ENCODE data around the gene KCNIP1.

Gene KCNIP1

DNA sequence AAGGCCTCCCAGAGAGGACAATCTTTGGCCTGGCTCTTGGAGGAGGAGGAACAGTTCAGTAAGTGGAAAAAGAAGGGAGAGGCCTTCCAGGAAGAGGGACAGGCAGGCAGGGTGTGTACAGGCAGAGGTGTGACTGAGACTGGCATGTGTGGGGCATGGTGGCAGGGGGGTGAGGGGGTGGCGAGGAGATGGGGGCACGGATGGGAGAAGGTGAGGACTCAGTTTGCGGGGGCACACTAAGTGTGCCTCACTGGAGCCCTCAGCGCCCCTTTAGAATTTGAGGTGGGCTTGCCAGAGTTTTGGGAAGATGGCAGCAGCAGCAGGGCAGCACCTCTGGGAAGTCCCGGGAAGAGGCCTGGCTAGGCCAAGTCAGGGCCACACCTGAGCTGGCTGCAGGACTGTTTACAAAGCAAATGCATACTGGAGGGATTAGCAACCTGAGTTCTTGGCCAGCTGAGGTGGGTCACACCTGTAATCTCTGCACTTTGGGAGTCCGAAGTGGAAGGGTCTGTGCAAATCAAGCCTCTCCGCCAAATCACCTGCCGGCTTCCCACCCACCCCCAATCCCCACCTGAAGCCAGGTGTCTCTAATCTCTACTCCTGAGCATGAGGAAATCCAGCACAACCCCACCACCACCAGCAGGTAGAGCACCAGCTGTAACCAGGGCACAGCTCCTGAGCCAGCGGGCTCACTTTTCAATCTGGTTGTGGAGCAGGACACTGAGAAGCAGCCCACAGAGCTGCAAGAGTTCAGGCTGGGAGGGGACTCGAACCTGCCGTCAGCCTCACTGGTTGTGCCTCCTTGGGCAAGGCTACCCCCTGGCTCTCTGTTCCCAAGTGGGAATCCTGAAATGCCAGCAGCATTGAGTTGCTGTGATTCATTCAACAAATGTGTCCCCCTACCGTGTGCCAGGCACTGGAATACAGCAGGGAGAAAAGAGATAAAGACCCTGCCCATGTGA lies 269.5 kb downstream of the KCNIP1 start:
- Histone ChIP-seq H4K20me1 (ENCODE audit: insufficient read depth, low read length) (no peaks in the 10 kb centered on the region), H3K4me2 (ENCODE audit: low read length) (no peak overlapping the region), H3K9me2 (ENCODE audit: low read depth, low read length) (no peaks in the 10 kb centered on the region), H3K9ac (ENCODE audit: low read length) (no peak overlapping the region), H3K36me3 (ENCODE audit: insufficient read depth, low read length) (no peaks in the 10 kb centered on the region), H3K79me2 (ENCODE audit: insufficient read depth, low read length) (no peaks in the 10 kb centered on the region), H3K27ac (ENCODE audit: low read depth, low read length, poor library complexity, severe bottlenecking) (no peak overlapping the region), H2AFZ (ENCODE audit: low read length) (no peak overlapping the region), H3K4me3 (ENCODE audit: low read depth, low read length, poor library complexity, severe bottlenecking) (no peak overlapping the region), H3K27me3 (ENCODE audit: insufficient read depth, low read length) (no peaks in the 10 kb centered on the region), H3K4me1 (ENCODE audit: insufficient read depth, low read length, severe bottlenecking) (no peaks in the 10 kb centered on the region), H3K9me3 (ENCODE audit: low read length) (no peaks in the 10 kb centered on the region), H3F3A (ENCODE audit: insufficient read depth, low read length) (no peaks in the 10 kb centered on the region)
- TF ChIP-seq EZH2 (IDR thresholded peaks at IDR 0.05; ENCODE audit: borderline replicate concordance, low read length): no peak
- TF ChIP-seq, protein P1, sequence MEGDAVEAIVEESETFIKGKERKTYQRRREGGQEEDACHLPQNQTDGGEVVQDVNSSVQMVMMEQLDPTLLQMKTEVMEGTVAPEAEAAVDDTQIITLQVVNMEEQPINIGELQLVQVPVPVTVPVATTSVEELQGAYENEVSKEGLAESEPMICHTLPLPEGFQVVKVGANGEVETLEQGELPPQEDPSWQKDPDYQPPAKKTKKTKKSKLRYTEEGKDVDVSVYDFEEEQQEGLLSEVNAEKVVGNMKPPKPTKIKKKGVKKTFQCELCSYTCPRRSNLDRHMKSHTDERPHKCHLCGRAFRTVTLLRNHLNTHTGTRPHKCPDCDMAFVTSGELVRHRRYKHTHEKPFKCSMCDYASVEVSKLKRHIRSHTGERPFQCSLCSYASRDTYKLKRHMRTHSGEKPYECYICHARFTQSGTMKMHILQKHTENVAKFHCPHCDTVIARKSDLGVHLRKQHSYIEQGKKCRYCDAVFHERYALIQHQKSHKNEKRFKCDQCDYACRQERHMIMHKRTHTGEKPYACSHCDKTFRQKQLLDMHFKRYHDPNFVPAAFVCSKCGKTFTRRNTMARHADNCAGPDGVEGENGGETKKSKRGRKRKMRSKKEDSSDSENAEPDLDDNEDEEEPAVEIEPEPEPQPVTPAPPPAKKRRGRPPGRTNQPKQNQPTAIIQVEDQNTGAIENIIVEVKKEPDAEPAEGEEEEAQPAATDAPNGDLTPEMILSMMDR (IDR thresholded peaks at IDR 0.05; ENCODE audit: low read length): no peak

DNA sequence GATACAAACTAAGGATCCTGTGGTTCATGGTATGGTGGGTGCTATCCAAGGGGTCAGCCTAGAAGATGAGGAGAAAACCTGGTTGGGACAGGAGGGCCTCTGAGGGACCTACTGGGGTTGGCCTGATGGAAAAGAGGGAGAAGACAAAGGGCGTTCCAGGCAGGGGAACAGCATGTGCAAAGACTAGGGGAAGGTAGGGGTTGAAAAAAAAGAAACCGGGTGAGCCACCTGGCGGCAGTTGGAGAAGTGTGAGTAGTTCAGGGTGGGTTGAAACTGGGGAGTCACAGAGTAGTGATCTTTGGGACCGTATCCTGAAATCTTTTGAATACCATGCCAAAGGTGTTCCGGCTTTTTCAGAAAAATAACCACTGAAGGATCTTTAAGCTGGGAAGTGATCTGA lies 271.0 kb downstream of the KCNIP1 start:
- Histone ChIP-seq H2AFZ (ENCODE audit: low read length) (no peak overlapping the region), H3K9ac (ENCODE audit: low read length) (no peak overlapping the region), H3K4me1 (ENCODE audit: insufficient read depth, low read length, severe bottlenecking) (no peaks in the 10 kb centered on the region), H3K79me2 (ENCODE audit: insufficient read depth, low read length) (no peaks in the 10 kb centered on the region), H3K9me2 (ENCODE audit: low read depth, low read length) (no peaks in the 10 kb centered on the region), H4K20me1 (ENCODE audit: insufficient read depth, low read length) (no peaks in the 10 kb centered on the region), H3K27me3 (ENCODE audit: insufficient read depth, low read length) (no peaks in the 10 kb centered on the region), H3K4me3 (ENCODE audit: low read depth, low read length, poor library complexity, severe bottlenecking) (no peak overlapping the region), H3K27ac (ENCODE audit: low read depth, low read length, poor library complexity, severe bottlenecking) (no peak overlapping the region), H3K9me3 (ENCODE audit: low read length) (no peaks in the 10 kb centered on the region), H3F3A (ENCODE audit: insufficient read depth, low read length) (no peaks in the 10 kb centered on the region), H3K36me3 (ENCODE audit: insufficient read depth, low read length) (no peaks in the 10 kb centered on the region), H3K4me2 (ENCODE audit: low read length) (no peak overlapping the region)
- TF ChIP-seq, protein P1 (IDR thresholded peaks at IDR 0.05; ENCODE audit: low read length): peak; percentile 13; the same call in 1 of the 2 replicates
- no peak for TF ChIP-seq EZH2 (IDR thresholded peaks at IDR 0.05; ENCODE audit: borderline replicate concordance, low read length)

DNA sequence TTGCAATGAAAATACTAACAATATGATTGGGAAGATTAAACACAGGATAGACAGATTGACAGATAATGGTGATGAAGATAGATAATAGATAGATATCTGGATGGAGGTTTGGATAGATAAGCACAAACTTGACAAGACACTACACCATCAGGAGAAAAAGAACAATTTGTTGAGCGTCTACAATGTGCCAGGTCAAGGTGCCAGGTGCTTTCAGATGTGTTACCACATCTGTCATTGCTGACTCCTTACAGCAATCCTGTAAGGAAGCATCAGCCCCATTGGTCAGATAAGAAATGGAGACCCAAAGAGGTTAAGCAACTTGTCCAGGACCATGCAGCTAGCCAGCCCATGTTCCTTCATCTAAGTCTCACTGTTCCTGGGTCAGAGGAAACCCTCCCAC lies 278.1 kb downstream of the KCNIP1 start:
- no peak overlapping the region for H3K27ac ChIP-seq (ENCODE audit: low read depth, low read length, poor library complexity, severe bottlenecking)
- H3K4me1 ChIP-seq (ENCODE audit: insufficient read depth, low read length, severe bottlenecking): no peaks in the 10 kb centered on the region
- H3K79me2 ChIP-seq (ENCODE audit: insufficient read depth, low read length): no peaks in the 10 kb centered on the region
- peaks cover 4% of the 10 kb centered on the region; the same call in 1 of the 2 replicates for H3K27me3 ChIP-seq (ENCODE audit: insufficient read depth, low read length)
- no peaks in the 10 kb centered on the region for H3K9me3 ChIP-seq (ENCODE audit: low read length)
- no peak for TF ChIP-seq EZH2 (IDR thresholded peaks at IDR 0.05; ENCODE audit: borderline replicate concordance, low read length)
- TF ChIP-seq, protein P1 (IDR thresholded peaks at IDR 0.05; ENCODE audit: low read length): no peak
- H3F3A ChIP-seq (ENCODE audit: insufficient read depth, low read length): no peaks in the 10 kb centered on the region
- no peak overlapping the region for H2AFZ ChIP-seq (ENCODE audit: low read length)
- H3K9ac ChIP-seq (ENCODE audit: low read length): no peak overlapping the region
- H4K20me1 ChIP-seq (ENCODE audit: insufficient read depth, low read length): no peaks in the 10 kb centered on the region
- no peak overlapping the region for H3K4me2 ChIP-seq (ENCODE audit: low read length)
- H3K9me2 ChIP-seq (ENCODE audit: low read depth, low read length): no peaks in the 10 kb centered on the region
- H3K4me3 ChIP-seq (ENCODE audit: low read depth, low read length, poor library complexity, severe bottlenecking): no peak overlapping the region
- H3K36me3 ChIP-seq (ENCODE audit: insufficient read depth, low read length): no peaks in the 10 kb centered on the region
